D721Med (cell line): ENCODE results near the gene ONECUT1.

Source experiments
- DNase-seq: peaks from one replicate; pipeline ENCODE4 v3.0.0; 2011; ENCODE audit warnings: low spot score; ENCODE audit not compliant: insufficient read length
- FAIRE-seq: peaks from 2 replicates; lab custom pipeline; 2011; peaks lifted over from hg19 to GRCh38; lab: Jason Lieb, UNC
- CTCF ChIP-seq: IDR thresholded peaks from 2 replicates; pipeline ENCODE4 v1.5.1; 2012; ENCODE audit warnings: mild to moderate bottlenecking, control low read depth; ENCODE audit not compliant: insufficient read depth; ENCODE audit errors: missing control alignments

Gene ONECUT1

DNA sequence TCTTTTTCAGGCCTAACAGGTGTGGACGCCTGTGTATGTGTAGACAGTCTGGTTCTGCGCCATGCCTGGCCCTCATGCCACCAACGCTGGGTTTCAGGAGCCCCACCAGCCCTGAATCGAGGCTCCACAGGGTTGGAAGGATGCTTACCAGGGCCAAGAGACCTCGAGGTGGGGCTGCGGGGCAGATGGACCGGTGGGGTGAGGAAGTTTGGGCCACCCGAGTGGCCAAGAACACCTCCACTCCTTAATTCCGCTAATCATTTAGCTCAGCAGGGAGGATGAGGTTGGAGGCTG lies 6.0 kb upstream of the ONECUT1 start:
- no peak for FAIRE-seq
- no peak for DNase-seq
- no peak for TF ChIP-seq CTCF

- TF ChIP-seq CTCF = no peak
- DNase-seq (no peak), FAIRE-seq (no peak)
These were observed 5.5 kb upstream of the ONECUT1 start for GRCh38 chr15:52795464-52796227.

DNA sequence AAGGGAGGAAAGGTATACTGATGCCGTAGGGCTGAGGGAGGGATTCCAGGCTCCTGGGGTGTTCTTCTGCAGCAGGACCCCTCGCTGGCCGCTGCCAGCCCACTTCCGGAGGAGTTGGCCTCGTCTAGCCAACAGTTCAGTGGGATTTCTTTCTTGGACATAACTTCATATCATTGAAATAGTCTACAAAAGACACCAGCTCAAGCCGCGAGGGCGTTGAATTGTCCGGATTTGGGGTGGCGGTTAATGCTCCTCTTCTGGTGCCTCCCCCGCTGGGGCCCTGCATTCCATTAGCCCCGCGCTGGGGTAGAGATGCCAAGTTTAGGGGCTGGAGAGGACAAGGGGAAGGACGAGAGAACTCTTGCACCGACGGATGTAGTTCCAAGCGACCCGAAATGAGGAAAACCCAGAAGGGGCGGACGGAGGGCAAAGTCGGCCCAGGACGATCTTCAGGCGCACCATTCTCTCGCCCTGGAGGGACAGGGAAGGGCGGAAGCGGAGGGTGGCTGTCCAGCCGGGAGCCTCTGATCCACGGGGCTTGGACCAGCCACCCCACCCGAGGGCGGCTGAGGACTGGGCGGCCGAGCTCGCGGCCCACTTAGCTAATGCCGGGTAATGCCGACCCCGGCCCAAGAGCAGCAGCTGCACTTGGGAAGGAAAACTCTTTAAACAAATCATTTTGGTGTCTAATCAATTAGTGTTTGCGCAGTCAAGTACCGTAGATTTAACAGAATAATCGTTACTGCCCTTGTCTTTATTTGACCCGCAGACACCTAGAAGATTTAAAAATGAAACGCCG lies 4.7 kb upstream of the ONECUT1 start:
- DNase-seq (peak; percentile 16), FAIRE-seq (no peak)
- TF ChIP-seq CTCF = no peak

DNA sequence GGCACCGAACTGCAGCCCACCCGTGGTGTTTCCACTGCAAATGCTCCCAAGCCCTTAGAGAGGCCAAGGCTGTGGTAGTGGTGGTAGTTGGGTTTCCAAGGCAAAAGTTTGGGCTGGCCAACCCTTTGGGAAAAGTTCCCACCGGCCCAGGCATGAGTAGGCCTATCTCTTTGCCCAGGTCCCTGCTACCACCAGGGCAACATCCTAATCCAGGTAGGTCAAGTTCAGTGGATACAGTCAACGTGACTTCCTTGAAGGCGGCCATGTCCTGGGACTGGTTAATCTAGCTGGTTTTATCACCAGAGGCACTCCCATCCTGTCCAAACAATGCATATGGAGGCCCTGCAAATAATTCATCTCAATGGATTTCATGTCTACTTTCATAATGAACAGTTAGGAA lies 1.6 kb upstream of the ONECUT1 start:
- FAIRE-seq (no peak), DNase-seq (no peak)
- TF ChIP-seq CTCF = no peak

DNA sequence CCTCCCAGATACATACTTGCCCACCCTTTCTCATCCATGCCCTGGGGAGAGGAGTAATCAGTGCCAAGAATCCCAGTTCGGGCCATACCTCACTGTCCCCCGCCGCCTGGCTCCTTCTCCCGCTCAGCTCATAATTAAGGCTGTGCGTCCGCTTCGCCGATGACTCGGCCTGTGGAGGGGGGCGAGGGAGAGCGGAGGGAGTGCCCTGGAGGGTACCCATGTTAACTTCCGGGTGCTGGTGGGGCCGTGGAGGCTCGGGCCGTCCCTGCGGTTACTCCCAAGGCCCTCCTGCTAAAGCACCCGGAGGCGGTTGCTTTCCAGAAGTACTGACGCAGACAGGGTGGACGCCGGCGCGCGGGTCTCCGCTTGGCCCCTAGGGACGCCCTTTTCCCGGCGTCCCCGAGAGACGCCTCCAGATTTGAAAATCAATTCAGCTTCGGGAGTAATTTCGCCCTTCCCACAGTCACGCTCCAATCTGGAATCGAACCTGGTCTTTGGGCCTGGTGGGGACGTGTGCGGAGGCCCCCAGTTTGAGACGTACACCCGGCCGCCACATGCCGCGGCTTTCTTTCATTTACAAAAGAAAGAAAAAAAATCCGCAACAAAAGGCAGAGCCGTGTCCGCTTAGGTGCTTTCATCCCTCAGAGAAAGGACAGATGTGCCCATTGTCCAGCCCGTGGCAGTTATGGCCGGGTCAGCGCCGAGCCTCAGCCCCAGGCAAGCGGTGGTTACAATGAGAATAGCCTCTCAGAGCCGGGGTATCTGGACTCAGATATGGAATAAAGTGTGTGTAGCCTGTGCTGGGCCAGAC lies 1.0 kb upstream of the ONECUT1 start:
- no peak for FAIRE-seq
- TF ChIP-seq CTCF = no peak
- no peak for DNase-seq

GRCh38 chr15:52789601-52790168 lies 451 bp downstream of the ONECUT1 start:
- DNase-seq (no peak), FAIRE-seq (no peak)
- TF ChIP-seq CTCF = no peak
